GM18526 (cell line): ENCODE data around the gene EXOC4.

Source experiments
- POLR2A ChIP-seq: IDR thresholded peaks from 3 replicates; pipeline ENCODE4 v1.6.1; 2011; ENCODE audit not compliant: insufficient read length; ENCODE audit errors: extremely low read depth

The EXOC4 gene

DNA sequence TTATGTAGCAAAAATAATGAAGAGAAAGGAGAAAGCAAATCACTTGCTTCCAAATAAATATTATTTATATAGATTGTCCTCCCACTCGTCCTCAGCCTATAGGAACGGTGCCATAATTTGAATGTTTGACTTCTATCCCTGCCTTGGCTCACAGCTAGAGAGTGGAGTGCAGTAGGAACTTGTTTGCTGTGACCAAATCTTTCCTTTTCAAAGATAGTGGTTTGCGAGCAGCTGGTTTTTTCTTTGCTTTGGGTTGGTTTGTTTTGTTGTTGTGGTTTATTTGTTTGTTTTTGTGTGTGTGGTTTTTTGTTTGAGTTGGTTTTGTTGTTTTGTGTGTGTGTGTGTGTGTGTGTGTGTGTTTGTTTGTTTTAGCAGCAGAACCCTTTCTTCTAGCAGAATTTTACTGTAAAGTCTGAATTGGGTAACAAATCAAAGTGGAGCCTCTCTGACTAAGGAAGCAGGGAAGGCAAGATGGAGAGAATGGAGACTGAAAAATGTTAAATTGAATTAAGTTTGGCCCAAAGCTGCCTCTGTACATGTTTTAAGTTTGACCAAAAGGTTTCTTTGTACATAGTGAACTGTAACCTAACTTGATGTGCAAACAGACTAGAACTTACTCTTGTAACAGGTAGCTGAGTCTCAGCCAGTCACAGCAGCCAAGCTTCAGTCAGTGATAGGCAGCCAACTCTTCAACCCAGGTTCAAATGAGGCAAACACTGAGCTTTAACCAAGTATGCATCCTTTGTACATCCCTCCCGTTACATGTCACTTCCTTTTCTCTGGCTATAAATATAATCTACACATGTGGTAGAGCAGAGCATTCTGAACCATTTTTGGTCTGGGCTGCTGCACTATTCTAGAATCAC, 724.8 kb downstream of the EXOC4 start:
- no peak for TF ChIP-seq POLR2A

DNA sequence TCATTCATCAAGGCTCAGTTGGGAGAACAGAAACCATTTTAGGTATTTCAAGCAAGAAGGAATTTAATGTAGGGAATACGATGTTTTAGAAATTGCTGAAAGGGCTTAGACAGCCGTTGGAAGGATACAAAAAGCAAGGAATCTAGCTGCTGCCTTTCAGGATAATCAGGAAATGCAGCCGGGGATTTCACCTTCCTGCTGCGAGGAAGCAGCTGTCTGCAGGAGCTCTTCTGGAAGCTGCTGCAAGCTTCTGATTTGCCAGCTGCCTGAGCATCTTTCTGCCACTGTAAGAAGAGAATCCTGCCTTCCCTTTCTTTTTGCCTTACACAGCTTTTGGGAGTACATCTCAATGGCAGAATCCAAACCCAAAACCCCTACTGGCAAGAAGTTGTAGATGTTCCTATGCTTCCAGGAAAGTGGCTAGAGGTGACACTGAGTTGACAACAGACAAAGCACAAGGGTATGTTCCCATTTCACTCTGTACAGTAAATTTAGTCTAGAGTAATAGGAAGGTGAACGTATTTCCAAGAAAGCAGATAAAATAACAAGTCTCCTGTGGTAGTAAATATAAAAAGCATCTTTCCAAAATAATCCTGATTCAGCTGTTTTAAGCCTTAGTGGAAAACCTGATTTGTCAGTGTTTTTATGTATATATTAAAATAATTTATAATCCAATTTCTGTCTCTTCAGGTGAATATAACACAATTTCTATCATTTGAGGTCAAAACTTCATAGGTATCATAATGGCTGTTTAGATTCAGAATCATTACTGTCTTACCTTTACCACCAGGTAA, 725.8 kb downstream of the EXOC4 start:
- TF ChIP-seq POLR2A, result no peak

DNA sequence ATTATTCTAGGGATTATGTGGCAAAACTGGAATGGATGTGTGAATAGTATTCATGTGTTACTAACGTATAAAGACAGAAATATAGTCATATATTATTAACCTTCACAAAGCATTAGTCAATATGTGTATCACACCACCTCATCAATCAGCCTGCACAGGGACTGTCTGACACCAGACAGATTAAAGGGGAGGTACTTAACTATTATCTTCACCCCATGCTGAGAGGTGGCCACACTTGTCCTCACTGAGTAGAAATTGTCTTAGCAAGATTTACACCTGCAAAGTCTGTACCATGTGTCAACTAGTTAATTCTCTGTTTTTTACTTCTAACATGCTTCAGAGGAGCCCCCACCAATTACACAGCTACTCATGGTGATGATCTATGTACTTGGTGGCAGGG, 727.9 kb downstream of the EXOC4 start:
- TF ChIP-seq POLR2A, result no peak

DNA sequence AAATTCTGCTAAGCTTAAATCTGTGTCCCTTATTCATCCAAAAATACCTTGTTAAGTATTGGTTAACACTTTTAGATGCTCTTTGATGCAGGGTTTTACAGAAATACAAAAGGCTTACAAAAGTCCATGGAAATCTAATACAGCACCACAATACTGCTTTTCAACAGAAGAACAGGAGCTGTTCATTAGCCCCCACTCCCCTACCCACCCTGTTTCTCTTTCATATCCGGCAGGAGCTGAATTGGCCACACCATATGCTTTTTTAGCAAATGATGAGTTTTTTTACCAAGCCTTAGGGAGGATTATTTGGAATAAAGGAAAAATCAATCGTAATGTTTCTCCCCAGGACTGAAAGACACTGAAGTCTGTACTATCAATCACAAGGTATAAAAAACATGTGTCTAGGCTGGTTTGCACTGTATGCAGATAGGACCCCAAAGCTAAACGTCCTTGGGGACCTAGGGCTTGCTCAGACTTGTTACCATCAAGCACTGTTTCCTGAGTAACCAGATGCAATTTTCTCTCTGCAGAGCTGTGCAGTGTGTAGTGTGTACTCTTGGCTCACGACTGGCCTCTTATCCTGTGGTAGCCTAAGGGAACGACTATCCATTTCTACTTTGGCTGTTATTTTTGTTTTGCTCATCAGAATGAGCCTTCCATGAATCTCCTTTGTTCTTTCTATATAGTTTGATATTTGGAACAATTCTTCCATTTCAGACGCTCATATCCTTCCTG, 731.0 kb downstream of the EXOC4 start:
- TF ChIP-seq POLR2A, result no peak

DNA sequence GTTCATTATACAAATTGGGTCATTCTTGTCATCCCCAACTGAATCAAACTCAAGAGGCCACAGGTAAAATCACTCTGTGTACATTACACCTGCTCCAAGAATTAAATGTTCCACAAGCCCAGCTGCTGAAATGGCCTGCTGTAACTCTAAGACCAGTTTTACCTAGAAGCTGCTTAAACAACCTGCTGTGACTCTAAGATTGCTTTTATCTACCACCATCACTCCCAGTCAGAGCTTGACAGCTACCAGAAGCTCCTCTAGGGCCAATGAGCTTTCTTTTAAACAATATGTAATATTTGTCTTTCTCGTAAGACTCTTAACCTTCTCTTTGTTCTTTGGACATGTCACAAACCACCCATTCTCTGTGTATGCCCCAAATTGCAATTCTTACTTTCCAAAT, 732.4 kb downstream of the EXOC4 start:
- TF ChIP-seq POLR2A, result no peak

DNA sequence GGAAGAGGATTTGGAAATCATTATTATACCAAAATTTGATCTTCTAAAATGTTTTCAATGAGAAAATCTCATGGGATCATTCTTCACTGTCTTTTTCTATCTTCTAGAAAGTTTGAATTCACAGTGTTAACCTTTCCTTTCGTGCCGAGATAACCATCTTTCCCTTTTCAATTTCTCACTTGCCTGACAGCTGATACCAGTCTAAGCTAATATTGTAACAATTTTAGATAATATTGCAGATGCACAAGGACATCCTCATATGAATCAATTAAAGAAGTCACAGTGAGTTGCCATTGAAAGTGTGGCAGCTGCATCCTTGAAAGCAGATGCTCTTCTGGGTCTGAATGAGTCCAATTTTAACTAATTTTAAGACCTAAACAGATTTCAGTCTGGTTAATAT, 734.7 kb downstream of the EXOC4 start:
- TF ChIP-seq POLR2A, result no peak

DNA sequence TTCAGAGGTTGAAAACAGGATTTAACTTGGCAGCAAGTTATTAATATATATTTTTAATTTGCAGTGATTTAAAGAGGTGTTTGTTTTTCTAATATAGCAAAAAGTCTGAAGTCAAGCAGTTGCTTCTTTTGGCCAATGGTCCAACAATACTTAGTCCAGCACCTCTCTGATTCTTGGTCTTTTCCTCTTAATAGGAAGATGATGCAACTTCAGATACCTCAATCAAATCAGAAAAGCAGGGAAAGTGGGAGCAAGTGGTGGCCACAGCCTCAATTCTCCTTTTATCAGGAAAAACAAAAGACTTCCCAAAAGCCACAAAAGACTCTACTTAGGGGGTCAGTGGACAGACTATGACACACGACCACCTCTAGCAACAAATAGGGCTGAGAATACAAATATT, 740.7 kb downstream of the EXOC4 start:
- TF ChIP-seq POLR2A, result no peak

DNA sequence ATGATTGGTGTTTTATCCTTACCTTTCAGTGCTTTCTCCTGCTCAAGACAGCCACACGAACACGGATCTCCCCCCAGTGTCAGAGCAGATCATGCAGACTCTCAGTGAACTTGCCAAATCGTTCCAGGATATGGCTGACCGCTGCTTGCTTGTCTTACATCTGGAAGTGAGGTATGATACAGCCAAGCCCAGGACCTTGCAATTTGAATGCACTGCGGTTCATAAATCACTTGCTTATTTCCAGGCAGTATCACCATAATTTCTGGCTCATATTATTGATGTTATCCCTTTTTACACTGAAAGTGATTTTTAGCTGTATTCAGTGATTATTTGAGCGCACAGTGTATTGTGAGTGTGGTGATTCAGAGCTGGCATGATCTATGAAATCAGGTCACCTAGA, 744.6 kb downstream of the EXOC4 start:
- TF ChIP-seq POLR2A, result no peak

DNA sequence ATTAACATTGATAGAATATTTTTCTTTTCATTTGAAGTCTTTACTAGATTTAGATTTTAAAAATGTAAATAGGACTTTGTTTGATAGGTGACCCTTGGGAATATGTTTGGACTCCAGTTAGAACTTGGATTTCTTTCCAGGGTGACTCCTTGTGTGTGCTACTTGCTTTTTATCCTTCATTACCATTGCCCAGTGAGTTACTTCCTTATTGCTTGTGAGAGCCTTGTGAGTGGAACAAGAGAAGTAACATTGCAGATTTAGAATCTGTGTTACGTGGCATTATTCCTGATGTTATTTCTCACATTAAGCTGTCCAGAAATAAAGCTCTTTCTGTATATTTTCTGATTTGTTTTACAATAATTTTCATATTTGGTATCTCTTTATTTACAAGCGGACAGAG, 746.3 kb downstream of the EXOC4 start:
- TF ChIP-seq POLR2A, result no peak

DNA sequence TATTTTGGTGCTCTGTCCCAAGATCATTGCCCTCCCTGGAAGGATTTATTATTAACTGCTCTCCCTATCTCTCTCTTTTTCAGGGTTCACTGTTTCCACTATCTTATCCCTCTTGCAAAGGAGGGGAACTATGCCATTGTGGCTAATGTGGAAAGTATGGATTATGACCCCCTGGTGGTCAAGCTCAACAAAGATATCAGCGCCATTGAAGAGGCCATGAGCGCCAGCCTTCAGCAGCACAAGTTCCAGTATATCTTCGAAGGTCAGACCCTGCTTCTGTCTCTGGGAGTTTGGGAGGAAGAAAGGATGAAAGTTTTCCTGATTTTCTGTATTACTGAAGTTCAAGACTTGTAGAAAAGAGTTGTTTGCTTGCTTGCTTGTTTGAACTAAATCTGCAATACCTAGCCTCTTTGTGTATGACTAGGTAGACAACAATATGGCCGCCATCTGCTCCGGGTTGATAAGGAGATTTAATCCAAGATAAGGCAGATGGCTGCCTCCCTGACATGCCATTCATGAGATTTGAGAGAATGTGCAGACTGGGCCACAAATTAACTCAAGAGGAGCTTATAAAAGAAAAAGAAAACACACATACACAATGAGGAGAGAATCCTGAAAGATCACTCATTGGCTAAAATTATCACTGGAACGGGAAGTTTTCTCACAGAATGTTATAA, 752.1 kb downstream of the EXOC4 start:
- no peak for TF ChIP-seq POLR2A

DNA sequence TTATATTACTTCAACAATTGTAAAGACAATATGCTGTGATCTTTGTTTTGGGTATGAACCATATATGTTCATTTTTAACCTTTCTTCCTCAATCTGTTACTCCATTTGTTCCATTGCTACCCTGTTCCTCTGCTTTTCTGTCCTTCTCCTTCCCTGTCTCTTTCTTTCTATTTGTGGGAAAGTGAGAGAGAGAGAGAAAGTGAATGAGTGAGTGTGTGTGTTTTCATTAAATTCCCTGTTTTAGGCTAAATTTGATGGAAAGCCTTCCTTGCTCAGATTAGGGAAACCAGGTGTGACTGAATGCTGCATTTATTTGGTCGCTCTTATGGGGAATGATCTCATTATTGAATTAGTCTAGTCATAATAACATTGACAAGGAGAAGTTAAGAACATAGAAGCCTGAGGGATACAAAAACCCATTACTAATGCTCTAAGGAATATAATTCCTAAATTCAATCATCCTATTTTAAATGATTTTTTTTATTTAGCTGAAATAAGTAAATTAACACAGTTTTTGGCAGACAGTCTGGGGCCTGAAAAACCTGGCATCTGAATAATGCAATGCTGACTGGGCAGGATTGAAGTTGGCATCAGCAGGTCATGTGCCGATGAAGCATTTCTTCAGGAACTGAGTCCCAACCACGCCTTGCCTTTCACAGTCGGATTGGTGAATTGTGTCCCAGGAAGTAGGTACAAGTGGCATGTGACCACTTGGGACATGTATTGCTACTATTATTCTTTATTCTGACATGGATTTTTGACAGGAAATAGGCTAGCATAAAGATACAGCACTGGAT, 756.6 kb downstream of the EXOC4 start:
- no peak for TF ChIP-seq POLR2A

DNA sequence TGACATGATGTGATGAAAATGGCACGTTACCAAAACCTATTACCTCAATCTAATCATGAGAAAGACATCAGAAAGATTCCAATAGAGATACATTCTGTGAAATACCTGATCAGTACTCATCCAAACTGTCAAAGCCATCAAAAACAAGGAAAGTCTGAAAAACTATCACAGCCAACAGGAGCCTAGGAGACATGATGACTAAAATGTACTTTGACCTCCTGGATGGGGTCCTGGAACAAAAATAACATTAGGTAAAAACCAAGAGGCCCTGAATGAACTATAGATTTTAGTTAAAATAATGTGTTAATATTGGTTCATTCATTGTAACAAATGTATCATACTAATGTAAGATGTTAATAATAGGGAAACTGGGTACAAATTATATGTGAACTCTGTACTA, 760.4 kb downstream of the EXOC4 start:
- TF ChIP-seq POLR2A, result no peak

DNA sequence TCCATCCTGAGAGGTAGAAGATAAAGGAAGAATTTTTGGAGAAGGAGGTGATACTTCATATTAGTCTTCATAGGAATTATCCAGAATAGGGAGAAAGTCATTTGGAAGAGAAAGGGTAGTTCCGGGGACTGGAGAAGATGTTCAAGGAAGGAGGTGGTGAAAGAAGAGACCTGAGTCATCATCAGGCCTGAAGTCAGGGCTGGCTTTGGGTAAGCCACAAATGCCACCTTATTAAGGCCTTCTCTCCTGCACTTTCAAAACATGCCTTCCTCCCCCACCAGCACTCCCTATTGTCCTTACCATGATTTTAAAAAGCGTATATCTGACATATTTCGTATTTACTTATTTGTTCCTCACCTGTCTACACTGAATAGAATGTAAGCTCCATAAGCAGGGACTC, 762.1 kb downstream of the EXOC4 start:
- no peak for TF ChIP-seq POLR2A

DNA sequence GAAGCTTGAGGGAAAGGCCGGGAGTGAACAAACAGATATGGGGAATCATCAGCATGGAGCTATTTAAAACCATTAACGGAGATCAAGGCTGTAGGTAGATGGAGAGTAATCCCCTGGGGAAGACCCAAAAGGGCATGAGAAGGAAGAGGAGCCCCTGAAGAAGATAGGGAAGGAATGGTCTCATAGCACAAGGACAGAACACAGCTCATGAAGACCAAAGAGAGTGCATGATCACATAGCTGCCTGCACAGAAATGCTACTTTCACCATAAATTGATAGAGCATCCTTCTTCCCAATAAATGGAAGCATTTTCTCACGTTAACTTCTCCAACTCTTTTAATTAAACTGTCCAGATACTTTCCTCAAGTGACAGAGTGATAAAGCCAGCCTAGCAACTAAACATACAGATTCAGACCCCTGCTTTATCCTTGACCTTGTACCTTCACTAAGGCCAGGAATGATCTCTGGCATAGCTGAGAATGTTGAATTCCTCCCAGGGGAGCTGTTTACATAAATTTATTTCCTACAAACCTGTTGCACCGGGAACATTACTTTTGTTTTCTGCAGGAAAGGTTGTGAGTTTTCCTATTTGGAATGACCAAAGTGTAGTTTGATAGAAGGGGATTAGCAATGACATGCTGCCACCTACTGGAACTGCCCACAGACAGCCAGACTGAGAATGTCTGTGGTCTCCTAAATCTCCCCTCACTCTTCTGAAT, 763.5 kb downstream of the EXOC4 start:
- no peak for TF ChIP-seq POLR2A
